Heart left ventricle (tissue), 13 donors: ENCODE data around the gene IRS1.

ENCODE experiments used
- CTCF ChIP-seq, 12 donors: fragments of 200-600 bp; sonication (generic) in 4 of 12; IDR thresholded peaks; one replicate each; pipeline versions ENCODE4 v1.5.0 to v1.8.0; 2018 to 2022; ENCODE audit warnings: antibody characterized with exemption in 12 of 12, mild to moderate bottlenecking in 5 of 12
- POLR2A ChIP-seq, 2 donors: fragments of 450-650 bp; IDR thresholded peaks; one replicate each; pipeline ENCODE4 v1.6.1; 2017; ENCODE audit warnings: antibody characterized with exemption in 2 of 2, mild to moderate bottlenecking in 2 of 2, moderate library complexity in 2 of 2
- donor health status: ischemic (EF 13 %, LVEDD 7.1; RV severe dilation, severe dysfunction).
- donor health status: DM: no; HTN: yes; CAD: no.
- donor health status: DM: no; HTN: no; CAD: no.
- donor health status: ischemic (EF 25% LVEDD 6.9; RV normal size, moderate dysfunction).
- donor health status: ischemic (EF 25% LVEDD 5.7; RV mildly dilated, moderate dysfunction).
- donor health status: ischemic (EF 35%, LVEDD 5.7; RV mildly dilated, moderate dysfunction).
- donor health status: nonischemic (EF 11% LVEDD 7.7; RV severe dilation, severe dysfunction).
- donor health status: DM: yes; HTN: yes; CAD: no.
- donor health status: PGD.
- donor health status: ischemic (EF 29% LVEDD 5.4; RV normal size, mild dysfunction).
- donor health status: nonischemic (EF 23%, LVEDD 6.1; RV moderate dilation, normal function).

GRCh38 chr2:226832061-226832460, 32.4 kb upstream of the IRS1 start:
- TF ChIP-seq POLR2A (IDR thresholded peaks at IDR 0.05) (no peak), CTCF (IDR thresholded peaks at IDR 0.05) (no peak)
